HG03175 (cell line): Measurements from ENCODE around the gene MED8.

Experiments used
- ATAC-seq: cut with Tn5 transposase; IDR thresholded peaks from one replicate; pipeline ENCODE4 v1.9.1; 2021; ENCODE audit warnings: mild to moderate bottlenecking, moderate library complexity; ENCODE audit not compliant: unreplicated experiment

MED8 gene

DNA sequence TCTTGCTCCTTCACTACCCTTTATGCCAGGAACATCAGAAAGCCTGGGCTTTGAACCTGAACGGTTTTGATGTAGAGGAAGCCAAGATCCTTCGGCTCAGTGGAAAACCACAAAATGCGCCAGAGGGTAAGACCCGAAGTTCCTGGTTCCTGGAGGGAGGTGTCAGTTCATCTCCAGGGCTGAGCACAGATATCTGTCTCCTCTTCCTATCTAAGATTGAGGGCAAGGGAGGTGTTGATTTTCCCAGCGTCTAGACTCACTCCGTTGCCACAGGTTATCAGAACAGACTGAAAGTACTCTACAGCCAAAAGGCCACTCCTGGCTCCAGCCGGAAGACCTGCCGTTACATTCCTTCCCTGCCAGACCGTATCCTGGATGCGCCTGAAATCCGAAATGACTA is 29.9 kb downstream of the MED8 start:
- no peak for ATAC-seq

- peak; percentile 96 for ATAC-seq
Measured at GRCh38 chr1:43358746-43359693, 30.6 kb downstream of the MED8 start, which contains the start of gene CDC20. Gene CDC20 (plus strand): TSS chr1:43358981. CDS start chr1:43359216, 235 bp downstream.

DNA sequence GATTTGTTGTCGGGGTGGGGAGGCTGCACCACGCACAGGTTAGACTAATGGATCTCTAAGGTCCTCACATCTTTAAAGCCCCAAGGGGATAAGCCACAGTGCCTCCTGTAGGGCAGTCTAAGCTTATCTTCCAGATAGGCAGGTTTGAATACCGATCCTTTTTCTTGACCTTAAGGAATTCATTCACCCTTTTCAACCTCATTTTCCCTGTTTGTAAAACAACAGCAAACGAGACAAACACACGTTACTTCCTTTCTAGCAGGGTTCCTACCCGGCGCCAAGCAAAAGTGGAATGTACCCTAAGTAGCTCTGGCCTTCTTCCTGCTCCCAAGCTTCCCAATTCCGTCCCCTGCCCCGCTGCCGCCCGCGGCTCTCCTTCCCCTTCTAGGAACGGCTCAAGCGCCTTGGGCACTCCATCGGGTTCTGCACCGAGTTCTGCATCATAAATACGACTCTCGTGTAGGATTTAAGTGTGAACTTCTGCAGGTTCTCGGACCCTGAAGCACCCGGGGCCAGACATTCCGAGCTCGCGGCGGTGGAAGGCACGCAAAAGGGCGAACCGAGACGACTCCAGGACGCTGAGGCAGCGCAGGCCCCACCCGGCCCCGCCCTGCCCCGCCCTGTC is 31.4 kb downstream of the MED8 start:
- ATAC-seq, result no peak

DNA sequence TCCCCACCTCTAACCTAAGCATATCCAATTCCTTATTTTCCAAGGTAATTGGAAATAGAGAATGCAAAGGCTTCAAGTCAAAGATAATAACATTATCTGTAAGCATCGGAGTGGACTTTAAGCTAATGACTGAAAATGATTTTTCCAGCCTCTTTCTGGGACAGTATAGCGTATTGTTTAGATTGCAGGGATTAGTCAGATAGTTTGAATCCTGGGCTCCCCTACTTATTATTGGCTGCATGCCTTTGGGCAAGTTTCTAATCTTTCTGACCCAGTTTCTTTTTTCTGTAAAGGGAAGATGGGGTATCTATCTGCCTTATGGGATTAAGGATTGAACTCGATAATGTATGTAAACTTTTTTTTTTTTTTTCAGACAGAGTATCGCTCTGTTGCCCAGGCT is 32.3 kb downstream of the MED8 start:
- no peak for ATAC-seq

DNA sequence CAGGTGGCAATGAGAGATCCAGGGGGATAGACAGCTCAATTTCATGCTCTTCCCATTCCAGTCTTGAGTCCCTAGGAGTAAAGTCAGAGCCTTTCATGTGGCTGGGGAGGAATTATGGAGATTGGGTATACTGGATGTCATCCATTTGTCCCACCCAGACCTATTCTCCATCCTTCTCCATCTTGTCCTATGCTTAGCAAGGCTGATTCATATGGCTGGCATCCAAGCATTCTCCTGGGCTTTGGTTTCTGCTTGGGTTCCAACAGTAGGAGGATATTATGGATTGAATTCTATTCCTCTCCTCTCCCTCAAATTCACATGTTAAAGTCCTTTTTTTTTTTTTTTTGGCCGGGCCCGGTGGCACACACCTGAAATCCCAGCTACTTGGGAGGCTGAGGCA is 34.7 kb downstream of the MED8 start:
- no peak for ATAC-seq

DNA sequence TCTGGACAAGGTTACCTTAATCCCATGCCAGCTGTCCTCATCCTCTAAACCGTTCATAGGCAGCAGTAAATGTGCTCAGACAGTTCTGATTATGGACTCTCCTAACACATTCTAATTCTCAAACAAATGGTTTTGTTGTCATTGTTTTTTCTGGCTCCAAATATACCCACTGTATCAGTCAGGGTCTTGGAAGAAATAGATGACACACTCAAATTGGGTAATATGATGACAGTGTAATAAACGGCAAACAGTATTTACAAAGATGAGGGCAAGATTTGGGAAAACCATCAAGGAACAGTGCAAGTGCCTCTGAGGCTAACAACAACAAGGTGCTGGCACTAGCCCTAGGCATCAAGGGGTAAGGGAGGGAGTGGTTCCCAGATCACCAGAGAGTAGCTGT is 35.1 kb downstream of the MED8 start:
- ATAC-seq, result no peak

DNA sequence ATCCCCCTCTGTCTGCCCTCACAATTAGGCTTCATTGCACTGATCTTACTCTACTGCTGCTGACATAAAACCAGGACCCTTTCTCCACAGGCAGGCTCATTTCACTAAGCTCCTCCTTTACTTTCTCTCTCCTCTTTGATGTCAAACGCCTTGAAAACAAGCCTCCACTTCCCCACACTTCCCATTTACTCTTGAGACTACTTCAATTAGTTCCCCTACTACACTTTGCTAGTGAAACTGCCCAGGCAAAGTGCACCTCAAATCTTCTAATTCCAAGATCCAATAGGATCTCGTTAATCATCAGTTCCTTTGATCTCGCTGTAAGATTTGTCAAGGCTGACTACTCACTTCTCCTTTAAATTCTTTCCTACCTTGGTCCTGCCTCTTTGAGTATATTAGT is 36.7 kb downstream of the MED8 start:
- ATAC-seq, result no peak

DNA sequence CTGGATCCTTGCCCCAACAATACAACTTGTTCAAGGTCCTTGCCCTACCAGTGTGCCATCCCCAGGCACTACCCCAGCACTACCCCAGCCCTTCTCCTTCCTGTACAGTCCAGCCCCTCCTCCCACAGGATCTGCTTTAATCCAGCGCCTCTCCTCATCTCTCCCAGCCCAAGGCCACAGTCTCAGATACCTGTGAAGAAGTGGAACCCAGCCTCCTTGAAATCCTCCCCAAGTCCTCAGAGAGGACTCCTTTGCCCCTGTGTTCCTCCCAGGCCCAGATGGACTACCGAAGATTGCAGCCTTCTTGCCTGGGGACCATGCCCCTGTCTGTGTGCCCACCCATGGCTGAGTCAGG is 37.3 kb downstream of the MED8 start:
- ATAC-seq, result no peak

- no peak for ATAC-seq
Measured at GRCh38 chr1:43351421-43352350, 37.9 kb downstream of the MED8 start.

- no peak for ATAC-seq
Measured at GRCh38 chr1:43350976-43351375, 38.6 kb downstream of the MED8 start.

DNA sequence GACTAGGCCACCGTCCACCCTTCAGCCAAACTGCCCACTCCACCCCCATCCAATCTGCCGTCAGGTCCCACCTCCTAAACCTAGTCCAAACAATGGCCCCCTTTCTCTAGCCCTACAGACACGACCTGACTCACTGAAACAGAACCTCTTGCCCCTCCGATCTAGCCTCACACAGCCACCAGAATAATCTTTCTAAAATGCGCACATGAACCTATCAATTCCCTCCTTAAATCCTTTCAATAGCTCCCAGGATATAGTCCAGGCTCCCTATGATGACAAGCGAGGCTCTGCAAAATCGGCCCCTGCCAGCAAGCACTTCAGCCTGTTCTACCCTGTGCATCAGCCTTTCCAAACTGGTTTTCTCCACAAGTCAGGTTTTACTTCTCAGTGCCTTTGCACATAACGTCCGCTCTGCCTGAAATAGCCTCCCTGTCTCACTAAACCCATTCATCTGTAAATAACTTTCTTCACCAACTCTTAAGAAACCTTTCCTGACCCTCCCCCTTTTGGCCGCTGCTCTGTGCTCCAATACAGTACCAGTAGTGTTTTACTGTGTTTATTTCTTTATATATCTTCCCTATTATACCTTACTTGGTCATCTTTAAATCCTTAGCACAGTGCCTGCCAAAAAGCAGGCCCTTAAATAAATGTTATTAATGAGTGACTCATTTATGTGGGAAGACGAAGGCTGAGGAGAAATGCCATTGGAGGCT is 39.9 kb downstream of the MED8 start:
- ATAC-seq, result no peak

DNA sequence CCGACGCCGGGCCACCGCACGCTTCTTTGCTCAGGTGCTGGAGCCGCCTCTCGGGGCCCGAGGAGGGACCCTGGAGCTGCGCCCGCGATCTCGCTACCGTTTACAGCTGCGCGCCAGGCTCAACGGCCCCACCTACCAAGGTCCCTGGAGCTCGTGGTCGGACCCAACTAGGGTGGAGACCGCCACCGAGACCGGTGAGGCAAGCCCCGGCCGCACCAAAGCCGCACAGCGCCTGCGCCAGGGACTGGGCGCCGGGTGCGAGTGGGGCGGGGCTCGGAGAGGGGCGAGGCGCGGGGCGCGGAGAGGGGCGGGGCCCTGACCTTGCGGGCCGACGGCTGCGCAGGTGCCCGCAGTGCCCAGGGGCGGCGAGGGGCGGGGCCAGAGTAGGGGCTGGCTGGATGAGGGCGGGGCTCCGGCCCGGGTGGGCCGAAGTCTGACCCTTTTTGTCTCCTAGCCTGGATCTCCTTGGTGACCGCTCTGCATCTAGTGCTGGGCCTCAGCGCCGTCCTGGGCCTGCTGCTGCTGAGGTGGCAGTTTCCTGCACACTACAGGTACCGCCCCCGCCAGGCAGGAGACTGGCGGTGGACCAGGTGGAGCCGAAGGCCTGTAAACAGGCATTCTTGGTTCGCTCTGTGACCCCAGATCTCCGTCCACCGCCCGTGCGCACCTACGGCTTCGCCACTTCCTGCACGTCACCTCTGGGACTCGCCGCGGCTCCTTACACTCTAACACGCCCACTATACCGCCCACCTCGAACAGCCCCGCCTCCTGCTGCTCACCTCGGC is 40.6 kb downstream of the MED8 start:
- ATAC-seq, result no peak

GRCh38 chr1:43348343-43348808 is 41.2 kb downstream of the MED8 start:
- ATAC-seq, result no peak

DNA sequence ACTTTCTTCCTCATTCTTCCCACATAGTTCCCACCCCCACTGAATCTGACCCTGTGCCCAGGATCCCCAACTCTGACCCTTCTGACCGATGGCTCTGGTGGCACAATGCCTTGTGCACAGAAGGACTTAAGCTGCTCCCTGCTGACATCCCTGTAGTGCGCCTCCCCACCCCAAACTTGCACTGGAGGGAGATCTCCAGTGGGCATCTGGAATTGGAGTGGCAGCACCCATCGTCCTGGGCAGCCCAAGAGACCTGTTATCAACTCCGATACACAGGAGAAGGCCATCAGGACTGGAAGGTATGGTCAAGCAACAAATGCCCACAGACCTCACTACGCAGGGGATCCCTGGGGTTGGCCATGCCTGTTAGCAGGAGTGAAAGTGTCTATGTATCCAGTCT is 43.0 kb downstream of the MED8 start:
- ATAC-seq, result no peak

GRCh38 chr1:43345120-43345519 is 44.5 kb downstream of the MED8 start:
- ATAC-seq, result no peak

- ATAC-seq, result no peak
Measured at GRCh38 chr1:43344267-43344850, 45.2 kb downstream of the MED8 start.

DNA sequence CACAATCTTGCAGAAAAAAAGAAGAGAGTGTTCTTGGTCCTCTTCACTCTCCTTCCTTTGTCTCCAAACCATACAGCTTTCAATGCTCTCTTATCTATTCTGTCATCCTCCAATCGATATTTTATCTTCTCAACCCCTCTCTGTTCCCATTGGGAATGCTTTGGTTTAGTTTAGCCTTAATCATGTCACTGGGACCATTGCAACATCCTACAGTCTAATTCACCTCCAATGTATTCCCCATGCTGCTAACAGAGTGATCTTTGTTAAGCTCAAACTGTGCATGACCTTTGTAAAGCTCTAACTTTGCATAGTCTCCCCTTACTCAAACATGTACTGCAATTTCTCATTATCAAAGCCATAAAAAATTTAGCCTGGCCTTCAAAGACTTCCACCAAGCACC is 49.0 kb downstream of the MED8 start:
- no peak for ATAC-seq

DNA sequence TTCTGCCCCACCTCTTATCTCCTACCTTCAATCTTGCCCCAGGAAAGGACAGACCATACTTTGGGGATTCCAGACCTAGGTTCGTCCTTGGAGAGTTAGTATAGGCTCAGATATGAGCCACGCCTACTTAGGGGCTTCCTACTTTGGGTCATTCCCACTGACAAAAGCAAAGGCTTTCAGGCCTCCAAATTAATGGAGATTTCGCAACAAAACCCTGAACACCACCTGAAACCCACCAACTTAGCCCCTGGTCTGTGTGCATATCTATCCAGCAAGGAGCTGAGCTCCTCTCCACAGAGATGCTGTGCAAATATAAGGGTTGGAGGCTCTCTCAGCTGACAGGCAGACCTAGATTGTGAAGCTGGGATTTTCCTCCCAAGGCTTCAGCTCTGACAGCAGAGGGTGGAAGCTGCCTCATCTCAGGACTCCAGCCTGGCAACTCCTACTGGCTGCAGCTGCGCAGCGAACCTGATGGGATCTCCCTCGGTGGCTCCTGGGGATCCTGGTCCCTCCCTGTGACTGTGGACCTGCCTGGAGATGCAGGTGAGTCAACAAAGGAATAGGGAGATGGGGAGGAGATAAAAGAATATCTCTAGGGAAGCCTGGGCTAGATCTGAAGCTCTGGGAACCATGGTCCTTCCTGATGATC is 49.9 kb downstream of the MED8 start:
- ATAC-seq, result no peak

- ATAC-seq, result no peak
Measured at GRCh38 chr1:43338001-43338400, 51.6 kb downstream of the MED8 start.
